Mononuclear cell (primary cell): ENCODE results near the gene SBF2. TPM values are rescaled to one million over a fixed set of nuclear protein-coding genes. Genes with fewer than 3 reads are reported as not detected.
"Not testable (repeated sequence)": the region's sequence is repeated elsewhere in the genome, so short reads cannot be mapped to it uniquely, and the experiment has no call there.

ENCODE experiments used
- H3K27me3 ChIP-seq: 2 replicates; pipeline ENCODE4 v1.6.0; 2011; ENCODE audit warnings: low read length, control low read depth; ENCODE audit not compliant: insufficient read depth
- H3K4me1 ChIP-seq: 2 replicates; pipeline ENCODE4 v1.5.1; 2011; ENCODE audit warnings: mild to moderate bottlenecking, low read length, control low read depth; ENCODE audit not compliant: insufficient read depth
- H3K4me3 ChIP-seq: 2 replicates; pipeline ENCODE4 v1.5.1; 2011; ENCODE audit warnings: mild to moderate bottlenecking, low read length, moderate library complexity
- H3K9me3 ChIP-seq: 2 replicates; pipeline ENCODE4 v1.5.1; 2011; ENCODE audit warnings: low read depth, mild to moderate bottlenecking, control low read depth, low read length
- total RNA-seq: library from RNA; depleted of rRNA; stranded (reverse); fragments of >200 nt; gene quantifications from one replicate; pipeline ENCODE4 v1.2.3, GENCODE V29; 2012

Gene SBF2
- total RNA-seq, 1 donor, result 35.1 TPM

- H3K27me3 ChIP-seq, result no peaks in the 10 kb centered on the region
- H3K4me3 ChIP-seq, result no peak overlapping the region
- peaks cover 6% of the 10 kb centered on the region for H3K9me3 ChIP-seq
- H3K4me1 ChIP-seq, result no peaks in the 10 kb centered on the region
These were observed 138.1 kb downstream of the SBF2 start for GRCh38 chr11:10155793-10156490.

DNA sequence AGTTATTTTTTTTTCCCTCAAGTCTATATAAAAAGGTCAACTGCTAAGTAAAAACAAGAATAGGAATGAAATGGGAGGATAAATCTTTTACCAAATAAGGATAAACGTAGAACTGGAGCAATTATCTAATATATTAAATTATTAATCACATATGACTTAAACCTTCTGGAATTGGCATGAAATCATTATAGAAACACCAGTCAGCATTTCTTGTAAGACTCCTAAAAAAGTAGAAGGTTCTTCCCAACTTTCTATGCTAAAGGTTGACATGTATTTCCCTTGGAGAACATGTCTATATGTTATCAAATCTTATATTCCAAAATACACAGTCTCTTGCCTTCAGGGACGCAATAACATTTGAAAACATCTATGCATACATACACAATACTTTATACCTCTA, 143.2 kb downstream of the SBF2 start:
- Histone ChIP-seq H3K27me3 (no peaks in the 10 kb centered on the region), H3K4me1 (no peaks in the 10 kb centered on the region), H3K4me3 (no peak overlapping the region), H3K9me3 (no peaks in the 10 kb centered on the region)

- H3K27me3 ChIP-seq, result no peaks in the 10 kb centered on the region
These were observed 144.5 kb downstream of the SBF2 start for GRCh38 chr11:10149553-10149952.

GRCh38 chr11:10147195-10147594, 146.8 kb downstream of the SBF2 start:
- H3K27me3 ChIP-seq, result no peaks in the 10 kb centered on the region
- H3K9me3 ChIP-seq, result no peaks in the 10 kb centered on the region
- H3K4me1 ChIP-seq, result no peaks in the 10 kb centered on the region
- H3K4me3 ChIP-seq, result no peak overlapping the region

More at GRCh38 chr11:10149553-10149952, 144.5 kb downstream of the SBF2 start:
- H3K4me3 ChIP-seq, result no peak overlapping the region
- H3K4me1 ChIP-seq, result no peaks in the 10 kb centered on the region
- no peaks in the 10 kb centered on the region for H3K9me3 ChIP-seq

- no peak overlapping the region for H3K4me3 ChIP-seq
- no peaks in the 10 kb centered on the region for H3K4me1 ChIP-seq
- H3K9me3 ChIP-seq, result no peaks in the 10 kb centered on the region
- H3K27me3 ChIP-seq, result no peaks in the 10 kb centered on the region
These were observed 149.1 kb downstream of the SBF2 start for GRCh38 chr11:10144954-10145353.

DNA sequence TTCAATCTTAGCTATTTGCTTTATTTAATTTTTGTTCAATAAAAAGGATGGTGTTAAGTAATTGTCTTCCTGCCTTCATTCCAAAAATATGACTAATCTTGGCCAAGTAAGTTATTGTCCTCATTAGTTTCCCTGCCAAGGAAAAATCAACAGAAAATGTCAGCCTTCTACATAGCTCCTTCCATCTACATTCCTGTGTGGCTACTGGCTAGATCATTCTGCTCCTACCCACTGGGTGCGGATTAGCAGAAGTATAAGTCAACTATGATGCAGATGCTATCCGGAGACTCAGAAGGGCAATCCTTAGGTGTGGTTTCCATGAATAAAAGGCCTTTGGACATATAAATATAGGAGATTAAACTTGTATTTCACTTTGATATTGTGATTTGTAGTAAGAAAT, 154.4 kb downstream of the SBF2 start:
- Histone ChIP-seq H3K9me3 (no peaks in the 10 kb centered on the region), H3K4me1 (no peaks in the 10 kb centered on the region), H3K4me3 (no peak overlapping the region), H3K27me3 (no peaks in the 10 kb centered on the region)

DNA sequence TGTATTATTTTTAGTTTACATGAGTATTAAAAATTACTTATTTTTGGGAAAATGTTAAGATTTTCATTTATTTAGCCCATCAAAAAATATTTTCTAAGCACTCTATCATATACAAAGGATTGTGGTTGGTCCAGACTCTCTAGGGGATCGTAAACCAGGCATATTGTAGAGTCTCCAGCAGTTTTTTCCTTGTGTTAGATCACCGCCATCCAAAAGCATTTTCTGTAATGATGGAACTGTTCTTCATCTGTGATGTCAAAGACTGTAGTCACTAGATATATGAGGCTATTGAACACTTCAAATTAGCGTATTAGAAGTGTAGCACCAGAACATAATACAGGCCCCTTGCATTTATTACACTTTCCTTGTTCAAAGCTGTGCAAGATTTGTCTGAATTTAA, 154.9 kb downstream of the SBF2 start:
- Histone ChIP-seq H3K4me3 (no peak overlapping the region), H3K4me1 (no peaks in the 10 kb centered on the region), H3K27me3 (no peaks in the 10 kb centered on the region), H3K9me3 (no peaks in the 10 kb centered on the region)

DNA sequence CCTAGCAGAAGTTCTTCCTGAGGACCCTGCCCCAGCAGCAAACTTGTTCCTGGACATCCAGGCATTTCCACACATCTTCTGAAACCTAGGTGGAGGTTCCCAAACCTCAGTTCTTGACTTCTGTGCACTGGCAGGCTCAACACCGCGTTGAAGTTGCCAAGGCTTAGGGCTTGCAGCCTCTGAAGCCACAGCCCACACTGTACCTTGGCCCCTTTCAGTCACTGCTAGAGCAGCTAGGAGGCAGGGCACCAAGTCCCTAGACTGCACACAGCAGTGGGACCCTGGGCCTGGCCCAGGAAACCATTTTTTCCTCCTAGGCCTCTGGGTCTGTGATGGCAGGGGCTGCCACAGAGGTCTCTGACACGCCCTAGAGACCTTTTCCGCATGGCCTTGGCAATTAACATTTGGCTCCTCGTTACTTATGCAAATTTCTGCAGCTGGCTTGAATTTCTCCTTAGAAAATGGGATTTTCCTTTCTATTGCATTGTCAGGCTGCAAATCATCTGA, 159.0 kb downstream of the SBF2 start:
- Histone ChIP-seq H3K9me3 (no peaks in the 10 kb centered on the region), H3K4me3 (no peak overlapping the region), H3K27me3 (no peaks in the 10 kb centered on the region), H3K4me1 (no peaks in the 10 kb centered on the region)

DNA sequence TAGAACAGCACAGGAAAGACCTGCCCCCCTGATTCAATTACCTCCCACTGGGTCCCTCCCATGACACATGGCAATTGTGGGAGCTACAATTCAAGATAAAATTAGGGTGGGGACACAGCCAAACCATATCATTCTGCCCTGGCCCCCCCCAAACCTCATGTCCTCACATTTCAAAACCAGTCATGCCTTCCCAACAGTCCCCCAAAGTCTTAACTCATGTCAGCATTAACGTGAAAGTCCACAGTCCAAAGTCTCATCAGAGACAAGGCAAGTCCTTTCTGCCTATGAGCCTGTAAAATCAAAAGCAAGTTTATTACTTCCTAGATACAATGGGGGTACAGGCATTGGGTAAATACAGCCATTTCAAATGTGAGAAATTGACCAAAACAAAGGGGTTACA, 159.8 kb downstream of the SBF2 start:
- not testable (repeated sequence) for H3K9me3 ChIP-seq, H3K27me3 ChIP-seq, H3K4me1 ChIP-seq, H3K4me3 ChIP-seq

DNA sequence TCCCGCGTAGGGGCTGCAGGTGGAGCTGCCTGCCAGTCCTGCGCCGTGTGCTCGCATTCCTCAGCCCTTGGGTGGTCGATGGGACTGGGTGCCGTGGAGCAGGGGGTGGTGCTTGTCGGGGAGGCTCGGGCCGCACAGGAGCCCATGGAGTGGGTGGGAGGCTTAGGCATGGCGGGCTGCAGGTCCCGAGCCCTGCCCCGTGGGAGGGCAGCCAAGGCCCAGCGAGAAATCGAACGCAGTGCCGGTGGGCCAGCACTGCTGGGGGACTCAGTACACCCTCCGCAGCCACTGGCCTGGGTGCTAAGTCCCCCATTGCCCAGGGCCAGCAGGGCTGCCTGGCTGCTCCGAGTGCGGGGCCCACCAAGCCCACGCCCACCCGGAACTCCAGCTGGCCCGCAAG, 160.8 kb downstream of the SBF2 start:
- not testable (repeated sequence) for H3K27me3 ChIP-seq, H3K4me1 ChIP-seq, H3K9me3 ChIP-seq, H3K4me3 ChIP-seq

DNA sequence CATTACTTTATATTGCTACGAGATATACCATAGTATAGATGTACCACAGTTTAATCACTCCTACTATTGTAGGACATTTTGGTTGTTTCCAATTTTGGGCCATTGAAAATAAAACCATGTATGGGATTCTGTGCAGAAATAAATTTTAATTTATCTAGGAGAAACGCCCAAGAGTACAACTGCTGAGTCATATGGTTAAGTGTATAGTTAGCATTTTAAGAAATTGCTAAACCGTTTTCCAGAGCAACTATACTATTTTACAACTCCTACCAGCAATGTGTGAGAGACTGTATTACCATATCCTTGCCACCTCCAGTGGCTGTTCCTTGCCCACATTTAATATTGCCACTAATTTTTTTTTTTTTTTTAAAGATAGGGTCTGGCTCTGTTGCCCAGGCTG, 163.1 kb downstream of the SBF2 start:
- Histone ChIP-seq H3K4me3 (no peak overlapping the region), H3K4me1 (no peaks in the 10 kb centered on the region), H3K27me3 (no peaks in the 10 kb centered on the region), H3K9me3 (no peaks in the 10 kb centered on the region)

DNA sequence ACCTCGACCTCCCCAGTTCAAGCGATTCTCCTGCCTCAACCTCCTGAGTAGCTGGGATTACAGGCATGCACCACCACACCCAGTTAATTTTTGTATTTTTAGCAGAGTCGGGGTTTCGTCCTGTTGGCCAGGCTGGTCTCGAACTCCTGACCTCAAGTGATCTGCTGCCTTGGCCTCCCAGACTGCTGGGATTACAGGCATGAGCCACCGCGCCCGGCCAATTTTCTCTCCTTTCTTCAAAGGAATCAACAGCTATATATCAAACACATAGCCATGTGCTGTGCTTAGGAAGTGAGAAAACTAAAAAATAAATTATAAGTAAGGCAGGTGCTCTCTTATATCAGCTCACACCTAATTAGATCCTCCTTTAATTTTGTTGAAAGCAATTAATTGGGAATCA, 164.8 kb downstream of the SBF2 start:
- H3K9me3 ChIP-seq, H3K27me3 ChIP-seq, H3K4me3 ChIP-seq, H3K4me1 ChIP-seq: not testable (repeated sequence)

- Histone ChIP-seq H3K4me1 (no peaks in the 10 kb centered on the region), H3K4me3 (no peak overlapping the region), H3K27me3 (no peaks in the 10 kb centered on the region), H3K9me3 (no peaks in the 10 kb centered on the region)
These were observed 168.4 kb downstream of the SBF2 start for GRCh38 chr11:10125522-10126133.

GRCh38 chr11:10122326-10123197, 171.5 kb downstream of the SBF2 start:
- Histone ChIP-seq H3K4me1 (no peaks in the 10 kb centered on the region), H3K27me3 (no peaks in the 10 kb centered on the region), H3K4me3 (no peak overlapping the region), H3K9me3 (no peaks in the 10 kb centered on the region)

DNA sequence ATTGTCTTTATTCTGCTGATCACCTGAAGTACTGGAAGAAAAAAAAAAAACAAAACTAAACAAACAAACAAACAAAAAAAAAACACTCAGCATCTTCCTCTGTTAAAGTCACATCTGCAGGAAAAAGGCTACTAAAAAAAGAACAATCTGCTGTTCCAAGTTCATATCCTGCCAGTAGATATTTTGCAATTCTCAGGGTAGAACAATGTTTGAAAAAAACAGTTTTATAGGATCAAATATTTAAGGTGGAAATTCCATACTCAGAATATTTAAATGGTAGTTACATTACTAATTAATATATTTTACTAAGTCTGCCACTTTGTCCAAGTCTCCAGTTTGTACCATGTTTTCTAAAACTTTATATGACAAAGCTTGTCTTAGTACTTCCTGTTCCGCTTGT, 175.2 kb downstream of the SBF2 start:
- Histone ChIP-seq H3K27me3 (no peaks in the 10 kb centered on the region), H3K4me3 (no peak overlapping the region), H3K4me1 (no peaks in the 10 kb centered on the region), H3K9me3 (no peaks in the 10 kb centered on the region)
